Activated CD8-positive, alpha-beta T cell treated with anti-CD3 and anti-CD28 coated beads, Interleukin-2, amount 10 ng/mL, durations not matched to agents 7 days and 5 days (primary cell): ENCODE measurements around the gene LPCAT3. TPM values are rescaled to one million over a fixed set of nuclear protein-coding genes. Genes with fewer than 3 reads are reported as not detected.
A peak's percentile ranks its signal among the peaks of the same experiment; 100 is the strongest.

Source experiments
- ATAC-seq: fragments of 150-1000 bp; cut with Tn5 transposase; one replicate; pipeline ENCODE4 v1.10.0; 2021; ENCODE audit warnings: moderate library complexity
- CTCF ChIA-PET: fragments of 350-600 bp; sonication (Branson Sonifier 250); formaldehyde crosslinking; loops from one replicate; lab custom pipeline; 2021; ENCODE audit warnings: antibody characterized with exemption; lab: Charles Lee
- POLR2A ChIA-PET: fragments of 350-600 bp; sonication (Branson Sonifier 250); formaldehyde crosslinking; loops from one replicate; lab custom pipeline; 2021; ENCODE audit warnings: antibody characterized with exemption; lab: Charles Lee
- DNase-seq: peaks from one replicate; pipeline ENCODE4 v3.0.0-alpha.2; 2020
- H3K27ac Mint-ChIP-seq: one replicate; pipeline ENCODE4 v1.8.0; 2021; ENCODE audit warnings: mild to moderate bottlenecking, mixed read lengths
- H3K27me3 Mint-ChIP-seq: one replicate; pipeline ENCODE4 v1.8.0; 2021; ENCODE audit warnings: low read depth, mixed read lengths
- H3K36me3 Mint-ChIP-seq: one replicate; pipeline ENCODE4 v1.8.0; 2021; ENCODE audit warnings: low read depth, mixed read lengths
- H3K4me1 Mint-ChIP-seq: one replicate; pipeline ENCODE4 v1.8.0; 2021; ENCODE audit warnings: low read depth, mixed read lengths
- H3K4me3 Mint-ChIP-seq: one replicate; pipeline ENCODE4 v1.8.0; 2021; ENCODE audit warnings: mild to moderate bottlenecking, mixed read lengths
- H3K9me3 Mint-ChIP-seq: one replicate; pipeline ENCODE4 v1.8.0; 2022; ENCODE audit warnings: mixed read lengths; ENCODE audit not compliant: insufficient read depth
- total RNA-seq, 2 experiments: library from RNA; stranded (reverse); gene quantifications; one replicate each; pipeline ENCODE4 v1.2.3, GENCODE V29; 2021

Gene LPCAT3
- total RNA-seq, 2 experiments from 2014 or later: 37.3 to 40.3 TPM

GRCh38 chr12:6975297-6976032 is 42.8 kb downstream of the LPCAT3 start:
- no peak for DNase-seq
- Mint-ChIP-seq H3K36me3 (peaks cover 66% of the 10 kb centered on the region), H3K27me3 (no peaks in the 10 kb centered on the region), H3K4me3 (no peak overlapping the region), H3K27ac (peak overlapping the region; percentile 39), H3K4me1 (peaks cover 44% of the 10 kb centered on the region), H3K9me3 (no peaks in the 10 kb centered on the region)
- POLR2A ChIA-PET: interaction anchor here (0.7 to 5.0 kb wide), 7 partner anchors 31 to 138 kb away, joined by 3 to 39 read pairs (median 3); partner anchors contain the start of genes C12orf57, CDCA3, LPCAT3 and RNU7-1
- ATAC-seq: no peak
- CTCF ChIA-PET: interaction anchor here (0.7 to 5.4 kb wide), 7 partner anchors 10 to 136 kb away, joined by 3 to 23 read pairs (median 5); partner anchors contain the start of genes C1RL and SPSB2

- DNase-seq (no peak), ATAC-seq (no peak)
- Mint-ChIP-seq H3K9me3 (no peaks in the 10 kb centered on the region), H3K4me3 (no peak overlapping the region), H3K27ac (peak overlapping the region; percentile 19), H3K27me3 (no peaks in the 10 kb centered on the region), H3K36me3 (peaks cover 69% of the 10 kb centered on the region), H3K4me1 (peaks cover 47% of the 10 kb centered on the region)
- CTCF ChIA-PET: interaction anchor here (0.8 to 5.4 kb wide), 8 partner anchors 9 to 135 kb away, joined by 3 to 23 read pairs (median 6); partner anchors contain the start of genes C1RL, LPCAT3 and SPSB2
- POLR2A ChIA-PET: interaction anchor here (0.8 to 5.0 kb wide), 6 partner anchors 24 to 139 kb away, joined by 3 to 39 read pairs (median 4); partner anchors contain the start of genes C12orf57, LPCAT3 and RNU7-1
Observed at GRCh38 chr12:6974180-6974579, 44.1 kb downstream of the LPCAT3 start.

GRCh38 chr12:6970096-6970527 is 48.2 kb downstream of the LPCAT3 start:
- DNase-seq (peak; percentile 46), ATAC-seq (peak; percentile 16)
- Mint-ChIP-seq H3K27me3 (no peaks in the 10 kb centered on the region), H3K9me3 (no peaks in the 10 kb centered on the region), H3K4me3 (peak overlapping the region; percentile 100), H3K36me3 (peaks cover 72% of the 10 kb centered on the region), H3K27ac (peak overlapping the region; percentile 100), H3K4me1 (peaks cover 69% of the 10 kb centered on the region)
- ChIA-PET CTCF (no interaction called here), POLR2A (interaction anchor here (1.9 to 4.5 kb wide), 4 partner anchors 11 to 138 kb away, joined by 4 to 84 read pairs (median 16); partner anchors contain the start of genes C12orf57, C1RL, LPCAT3 and RNU7-1)

GRCh38 chr12:6968426-6968825 is 49.9 kb downstream of the LPCAT3 start:
- CTCF ChIA-PET: interaction anchor here (1.0 to 2.5 kb wide), 11 partner anchors 9 to 99 kb away, joined by 3 to 45 read pairs (median 6); partner anchors contain the start of genes C12orf57, LPCAT3, PTPN6 and RNU7-1
- peak overlapping the region; percentile 100 for H3K27ac Mint-ChIP-seq
- no peaks in the 10 kb centered on the region for H3K27me3 Mint-ChIP-seq
- peaks cover 69% of the 10 kb centered on the region for H3K4me1 Mint-ChIP-seq
- DNase-seq (no peak), ATAC-seq (no peak)
- POLR2A ChIA-PET: interaction anchor here (0.7 to 4.5 kb wide), 8 partner anchors 9 to 50 kb away, joined by 3 to 84 read pairs (median 4); partner anchors contain the start of genes C12orf57, LPCAT3, PTPN6 and RNU7-1
- peak overlapping the region; percentile 100 for H3K4me3 Mint-ChIP-seq
- peaks cover 63% of the 10 kb centered on the region for H3K36me3 Mint-ChIP-seq
- H3K9me3 Mint-ChIP-seq: no peaks in the 10 kb centered on the region

- CTCF ChIA-PET: interaction anchor here (1.2 to 2.5 kb wide), 7 partner anchors 8 to 98 kb away, joined by 3 to 45 read pairs (median 9); partner anchors contain the start of genes C12orf57, PTPN6, RNU7-1 and SPSB2
- Mint-ChIP-seq H3K4me1 (peaks cover 66% of the 10 kb centered on the region), H3K27ac (no peak overlapping the region), H3K9me3 (no peaks in the 10 kb centered on the region), H3K27me3 (no peaks in the 10 kb centered on the region), H3K36me3 (peaks cover 57% of the 10 kb centered on the region), H3K4me3 (no peak overlapping the region)
- no peak for ATAC-seq
- DNase-seq: no peak
- POLR2A ChIA-PET: interaction anchor here (0.7 to 4.5 kb wide), 5 partner anchors 9 to 24 kb away, joined by 3 to 84 read pairs (median 3); partner anchors contain the start of genes C12orf57, PTPN6 and RNU7-1
Observed at GRCh38 chr12:6967651-6968100, 50.6 kb downstream of the LPCAT3 start.

- POLR2A ChIA-PET: interaction anchor here (0.6 to 18.7 kb wide), 3 partner anchors 21 to 276 kb away, joined by 4 to 1099 read pairs (median 4); partner anchors contain the start of genes C12orf57, PTPN6 and RNU7-1
- peaks cover 65% of the 10 kb centered on the region for H3K4me1 Mint-ChIP-seq
Observed at GRCh38 chr12:6966351-6966750, 51.9 kb downstream of the LPCAT3 start.

GRCh38 chr12:6965714-6966113 is 52.6 kb downstream of the LPCAT3 start:
- Mint-ChIP-seq H3K27ac (peak overlapping the region; percentile 77), H3K4me1 (peaks cover 69% of the 10 kb centered on the region), H3K36me3 (peaks cover 59% of the 10 kb centered on the region), H3K27me3 (no peaks in the 10 kb centered on the region), H3K9me3 (no peaks in the 10 kb centered on the region), H3K4me3 (no peak overlapping the region)
- ATAC-seq (no peak), DNase-seq (no peak)
- POLR2A ChIA-PET: interaction anchor here (0.9 to 18.7 kb wide), 3 partner anchors 20 to 92 kb away, joined by 4 to 1099 read pairs (median 4); partner anchors contain the start of genes C12orf57, PTPN6, RNU7-1 and SPSB2
- CTCF ChIA-PET: interaction anchor here (0.9 to 13.3 kb wide), 11 partner anchors 8 to 147 kb away, joined by 3 to 742 read pairs (median 11); partner anchors contain the start of genes C12orf57, C1RL, LPCAT3 and PTPN6

More at GRCh38 chr12:6966351-6966750, 51.9 kb downstream of the LPCAT3 start:
- Mint-ChIP-seq H3K36me3 (peaks cover 56% of the 10 kb centered on the region), H3K4me3 (no peak overlapping the region), H3K9me3 (no peaks in the 10 kb centered on the region), H3K27me3 (no peaks in the 10 kb centered on the region), H3K27ac (peak overlapping the region; percentile 47)
- DNase-seq (no peak), ATAC-seq (no peak)
- CTCF ChIA-PET: interaction anchor here (0.9 to 13.3 kb wide), 9 partner anchors 8 to 146 kb away, joined by 3 to 742 read pairs (median 11); partner anchors contain the start of genes C12orf57, C1RL, LPCAT3 and PTPN6

- Mint-ChIP-seq H3K9me3 (no peaks in the 10 kb centered on the region), H3K4me3 (peak overlapping the region; percentile 12), H3K27ac (peak overlapping the region; percentile 77), H3K36me3 (peaks cover 64% of the 10 kb centered on the region), H3K4me1 (peaks cover 75% of the 10 kb centered on the region), H3K27me3 (no peaks in the 10 kb centered on the region)
- DNase-seq: peak; percentile 93
- CTCF ChIA-PET: interaction anchor here (0.7 to 13.3 kb wide), 22 partner anchors 9 to 330 kb away, joined by 3 to 742 read pairs (median 6); partner anchors contain the start of genes C12orf57, C1RL, CDCA3 and LPAR5
- peak; percentile 65 for ATAC-seq
- POLR2A ChIA-PET: interaction anchor here (0.7 to 18.7 kb wide), 7 partner anchors 20 to 98 kb away, joined by 3 to 1099 read pairs (median 4); partner anchors contain the start of genes C12orf57, ENO2, LPCAT3 and PTPN6
Observed at GRCh38 chr12:6965026-6965661, 53.1 kb downstream of the LPCAT3 start.

- no peaks in the 10 kb centered on the region for H3K27me3 Mint-ChIP-seq
- ChIA-PET CTCF (interaction anchor here (0.7 to 13.3 kb wide), 22 partner anchors 9 to 329 kb away, joined by 3 to 742 read pairs (median 6); partner anchors contain the start of genes C12orf57, C1RL, CDCA3 and LPAR5), POLR2A (interaction anchor here (0.7 to 18.7 kb wide), 7 partner anchors 19 to 98 kb away, joined by 3 to 1099 read pairs (median 4); partner anchors contain the start of genes C12orf57, ENO2, LPCAT3 and PTPN6)
- H3K9me3 Mint-ChIP-seq: no peaks in the 10 kb centered on the region
- peaks cover 66% of the 10 kb centered on the region for H3K36me3 Mint-ChIP-seq
- ATAC-seq (no peak), DNase-seq (no peak)
- peak overlapping the region; percentile 77 for H3K27ac Mint-ChIP-seq
- H3K4me3 Mint-ChIP-seq: peak overlapping the region; percentile 12
- H3K4me1 Mint-ChIP-seq: peaks cover 80% of the 10 kb centered on the region
Observed at GRCh38 chr12:6964605-6965025, 53.7 kb downstream of the LPCAT3 start.

- ATAC-seq (no peak), DNase-seq (no peak)
- Mint-ChIP-seq H3K27me3 (no peaks in the 10 kb centered on the region), H3K36me3 (peaks cover 67% of the 10 kb centered on the region), H3K9me3 (no peaks in the 10 kb centered on the region), H3K27ac (peak overlapping the region; percentile 77), H3K4me3 (no peak overlapping the region), H3K4me1 (peaks cover 82% of the 10 kb centered on the region)
- ChIA-PET CTCF (interaction anchor here (0.8 to 13.3 kb wide), 18 partner anchors 10 to 329 kb away, joined by 3 to 742 read pairs (median 6); partner anchors contain the start of genes C12orf57, C1RL, LPAR5 and PTPN6), POLR2A (interaction anchor here (0.8 to 18.7 kb wide), 6 partner anchors 18 to 94 kb away, joined by 3 to 1099 read pairs (median 4); partner anchors contain the start of genes C12orf57, ENO2, LPCAT3 and PTPN6)
Observed at GRCh38 chr12:6963791-6964413, 54.4 kb downstream of the LPCAT3 start.
